ENCODE measurements around the gene KCNK10. TPM values are rescaled to one million over a fixed set of nuclear protein-coding genes. Genes with fewer than 3 reads are reported as not detected.

The KCNK10 gene
- total RNA-seq, 4 donors from 2014 or later, result not detected

DNA sequence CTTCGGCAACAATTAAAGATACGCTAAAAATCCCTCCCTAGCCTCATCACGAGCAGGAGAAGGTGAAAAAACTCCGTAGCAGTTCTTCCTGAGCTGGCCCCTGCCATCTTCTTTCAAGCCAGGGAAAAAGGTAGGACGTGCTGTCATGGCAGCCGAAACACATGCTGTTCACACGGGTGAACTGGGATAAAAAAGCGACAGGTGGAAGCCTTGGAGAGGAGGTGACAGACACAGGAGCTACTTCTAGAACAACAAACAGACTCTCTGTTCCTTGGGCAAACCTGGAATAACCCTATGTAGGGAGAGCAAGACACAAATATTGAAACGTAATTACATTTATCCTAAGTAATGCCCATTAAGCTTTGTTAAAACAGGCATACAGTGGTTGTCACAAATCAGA, 81.3 kb downstream of the KCNK10 start:
- H3K36me3 ChIP-seq, result no peaks in the 10 kb centered on the region
- no peaks in the 10 kb centered on the region for H3K9me3 ChIP-seq
- no peak overlapping the region for H3K4me3 ChIP-seq
- TF ChIP-seq POLR2A (IDR thresholded peaks at IDR 0.05), result no peak
- TF ChIP-seq, protein P1, sequence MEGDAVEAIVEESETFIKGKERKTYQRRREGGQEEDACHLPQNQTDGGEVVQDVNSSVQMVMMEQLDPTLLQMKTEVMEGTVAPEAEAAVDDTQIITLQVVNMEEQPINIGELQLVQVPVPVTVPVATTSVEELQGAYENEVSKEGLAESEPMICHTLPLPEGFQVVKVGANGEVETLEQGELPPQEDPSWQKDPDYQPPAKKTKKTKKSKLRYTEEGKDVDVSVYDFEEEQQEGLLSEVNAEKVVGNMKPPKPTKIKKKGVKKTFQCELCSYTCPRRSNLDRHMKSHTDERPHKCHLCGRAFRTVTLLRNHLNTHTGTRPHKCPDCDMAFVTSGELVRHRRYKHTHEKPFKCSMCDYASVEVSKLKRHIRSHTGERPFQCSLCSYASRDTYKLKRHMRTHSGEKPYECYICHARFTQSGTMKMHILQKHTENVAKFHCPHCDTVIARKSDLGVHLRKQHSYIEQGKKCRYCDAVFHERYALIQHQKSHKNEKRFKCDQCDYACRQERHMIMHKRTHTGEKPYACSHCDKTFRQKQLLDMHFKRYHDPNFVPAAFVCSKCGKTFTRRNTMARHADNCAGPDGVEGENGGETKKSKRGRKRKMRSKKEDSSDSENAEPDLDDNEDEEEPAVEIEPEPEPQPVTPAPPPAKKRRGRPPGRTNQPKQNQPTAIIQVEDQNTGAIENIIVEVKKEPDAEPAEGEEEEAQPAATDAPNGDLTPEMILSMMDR (IDR thresholded peaks at IDR 0.05 in 4 of 5, conservative IDR thresholded peaks at IDR 0.05 in 1 of 5), result no peak
- no peaks in the 10 kb centered on the region for H3K27me3 ChIP-seq
- DNase-seq (no peak), ATAC-seq (no peak)
- in situ Hi-C loops (cut with MboI; ENCODE audit: low sequenced_read_pairs in 4 of 4), result no loop called here
- H3K27ac ChIP-seq, result no peak overlapping the region
- H3K4me1 ChIP-seq, result no peaks in the 10 kb centered on the region
- intact Hi-C loops (cut with DNase I; ENCODE audit: low total_unique reads), result no loop called here

DNA sequence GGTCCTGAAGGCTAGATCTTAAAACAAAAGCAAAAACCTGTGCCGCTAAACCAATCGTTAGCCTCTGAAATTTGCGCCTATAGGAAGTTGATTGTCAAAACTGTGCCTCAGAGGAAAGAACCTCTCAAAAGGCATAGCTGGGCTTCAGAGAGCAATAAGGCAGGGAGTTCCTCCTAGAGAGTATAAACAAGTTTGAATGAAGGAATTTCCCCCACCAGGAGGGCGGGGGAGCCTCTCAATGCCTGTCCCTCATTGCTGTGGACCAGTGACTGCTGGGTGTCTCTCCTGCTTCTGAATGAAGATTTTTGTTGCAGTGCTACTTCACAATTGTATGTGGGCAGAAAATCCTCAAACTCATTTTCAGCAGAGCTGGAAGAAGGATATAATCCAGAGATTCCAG, 88.6 kb downstream of the KCNK10 start:
- no peaks in the 10 kb centered on the region for H3K27me3 ChIP-seq
- no peaks in the 10 kb centered on the region for H3K4me1 ChIP-seq
- intact Hi-C loops (cut with DNase I; ENCODE audit: low total_unique reads), result no loop called here
- ATAC-seq (no peak), DNase-seq (no peak)
- no peaks in the 10 kb centered on the region for H3K9me3 ChIP-seq
- in situ Hi-C loops (cut with MboI; ENCODE audit: low sequenced_read_pairs in 4 of 4), result no loop called here
- no peak overlapping the region for H3K27ac ChIP-seq
- TF ChIP-seq POLR2A (IDR thresholded peaks at IDR 0.05), result no peak
- TF ChIP-seq, protein P1 (IDR thresholded peaks at IDR 0.05 in 4 of 5, conservative IDR thresholded peaks at IDR 0.05 in 1 of 5), result no peak
- no peaks in the 10 kb centered on the region for H3K36me3 ChIP-seq
- no peak overlapping the region for H3K4me3 ChIP-seq

GRCh38 chr14:88233915-88234314, 89.2 kb downstream of the KCNK10 start:
- H3K27me3 ChIP-seq, result no peaks in the 10 kb centered on the region
- H3K9me3 ChIP-seq, result no peaks in the 10 kb centered on the region
- H3K36me3 ChIP-seq, result no peaks in the 10 kb centered on the region
- no peak for DNase-seq
- in situ Hi-C loops (cut with MboI; ENCODE audit: low sequenced_read_pairs in 4 of 4) (no loop called here), intact Hi-C loops (cut with DNase I; ENCODE audit: low total_unique reads) (no loop called here)
- no peak for ATAC-seq
- no peaks in the 10 kb centered on the region for H3K4me1 ChIP-seq
- H3K4me3 ChIP-seq, result no peak overlapping the region
- TF ChIP-seq POLR2A (IDR thresholded peaks at IDR 0.05), result no peak
- TF ChIP-seq, protein P1 (IDR thresholded peaks at IDR 0.05 in 4 of 5, conservative IDR thresholded peaks at IDR 0.05 in 1 of 5), result no peak
- H3K27ac ChIP-seq, result no peak overlapping the region

DNA sequence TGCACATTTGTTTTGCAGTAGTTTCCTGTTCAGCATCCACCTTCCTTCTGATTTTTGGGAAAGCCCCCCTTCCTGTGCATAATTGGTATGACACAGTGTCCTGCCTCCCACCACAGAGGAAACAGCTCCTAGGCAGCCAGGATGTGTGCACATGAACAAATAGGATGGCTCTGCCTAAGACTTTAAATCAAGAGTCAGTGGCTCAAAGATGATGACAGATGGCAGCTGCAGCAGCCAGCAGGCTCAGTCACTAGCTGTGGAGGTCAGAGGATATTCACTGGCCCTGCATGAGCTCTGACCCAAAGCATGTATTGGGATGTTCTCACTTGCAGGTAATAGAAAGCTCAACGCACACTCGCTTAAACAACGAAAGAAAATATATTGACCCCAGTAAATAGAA, 90.3 kb downstream of the KCNK10 start:
- Histone ChIP-seq H3K9me3 (no peaks in the 10 kb centered on the region), H3K4me3 (no peak overlapping the region), H3K27me3 (no peaks in the 10 kb centered on the region), H3K27ac (no peak overlapping the region), H3K36me3 (no peaks in the 10 kb centered on the region), H3K4me1 (no peaks in the 10 kb centered on the region)
- intact Hi-C loops (cut with DNase I; ENCODE audit: low total_unique reads) (no loop called here), in situ Hi-C loops (cut with MboI; ENCODE audit: low sequenced_read_pairs in 4 of 4) (no loop called here)
- no peak for ATAC-seq
- no peak for TF ChIP-seq POLR2A (IDR thresholded peaks at IDR 0.05)
- TF ChIP-seq, protein P1 (IDR thresholded peaks at IDR 0.05 in 4 of 5, conservative IDR thresholded peaks at IDR 0.05 in 1 of 5), result no peak
- DNase-seq, result no peak

- no peaks in the 10 kb centered on the region for H3K36me3 ChIP-seq
- no peaks in the 10 kb centered on the region for H3K27me3 ChIP-seq
- in situ Hi-C loops (cut with MboI; ENCODE audit: low sequenced_read_pairs in 4 of 4), result no loop called here
- H3K9me3 ChIP-seq, result no peaks in the 10 kb centered on the region
- DNase-seq (no peak), ATAC-seq (no peak)
- TF ChIP-seq, protein P1 (IDR thresholded peaks at IDR 0.05 in 4 of 5, conservative IDR thresholded peaks at IDR 0.05 in 1 of 5), result no peak
- no peak overlapping the region for H3K4me3 ChIP-seq
- intact Hi-C loops (cut with DNase I; ENCODE audit: low total_unique reads), result no loop called here
- H3K27ac ChIP-seq, result no peak overlapping the region
- no peaks in the 10 kb centered on the region for H3K4me1 ChIP-seq
Observed at GRCh38 chr14:88231603-88232002, 91.5 kb downstream of the KCNK10 start.

Data from gastrocnemius medialis (tissue), 4 donors.